Suppressor macrophage treated with lipopolysaccharide for 4 hours (primary cell): ENCODE measurements around the gene ADCY2.

ENCODE experiments used
- DNase-seq: peaks from one replicate; pipeline ENCODE4 v3.0.0-alpha.2; 2020

The ADCY2 gene

GRCh38 chr5:7609726-7610125 lies 213.8 kb downstream of the ADCY2 start:
- DNase-seq: no peak

- no peak for DNase-seq
Observed at GRCh38 chr5:7610531-7611177, 214.7 kb downstream of the ADCY2 start.

- DNase-seq: no peak
Observed at GRCh38 chr5:7611518-7611917, 215.6 kb downstream of the ADCY2 start.

DNA sequence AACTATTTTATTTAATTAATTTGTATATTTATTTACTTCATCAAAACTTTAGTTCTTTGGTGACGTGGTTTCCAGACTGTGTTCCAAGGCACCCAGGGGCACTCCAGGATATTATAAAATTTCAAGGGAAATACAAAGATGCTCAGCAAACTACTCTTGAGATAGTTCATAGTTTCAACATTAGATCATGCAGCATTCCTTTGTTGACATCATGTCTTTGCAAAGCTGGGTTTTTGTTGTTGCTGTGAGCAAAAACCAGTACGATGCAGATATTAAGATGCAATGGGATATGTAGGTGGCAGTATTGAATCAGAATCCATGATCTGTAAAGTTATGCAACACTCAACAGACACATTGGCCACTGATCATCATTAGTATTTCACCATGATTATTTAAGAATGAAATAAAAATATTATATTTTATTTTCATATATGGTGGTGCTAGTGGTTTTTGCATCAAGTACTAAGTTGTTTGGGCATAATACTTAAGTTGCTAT lies 219.7 kb downstream of the ADCY2 start:
- DNase-seq: no peak

DNA sequence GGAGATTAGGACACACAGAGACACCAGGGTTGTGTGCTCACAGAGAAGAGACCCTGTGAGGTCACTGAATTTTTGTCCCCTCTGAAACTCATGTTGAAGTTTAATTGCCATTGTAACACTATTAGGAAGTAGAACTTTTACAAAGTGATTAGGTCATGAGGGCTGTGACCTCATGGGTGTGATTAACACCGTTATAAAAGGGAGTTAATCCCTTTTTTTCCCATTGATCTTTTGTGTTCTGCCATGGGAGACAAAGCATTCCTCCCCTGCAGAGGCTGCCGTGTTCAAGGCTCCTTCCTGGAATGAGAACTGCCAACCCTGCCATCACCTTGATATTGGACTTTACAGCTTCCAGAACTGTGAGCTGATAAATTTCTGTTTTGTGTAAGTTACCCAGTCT lies 221.0 kb downstream of the ADCY2 start:
- no peak for DNase-seq

DNA sequence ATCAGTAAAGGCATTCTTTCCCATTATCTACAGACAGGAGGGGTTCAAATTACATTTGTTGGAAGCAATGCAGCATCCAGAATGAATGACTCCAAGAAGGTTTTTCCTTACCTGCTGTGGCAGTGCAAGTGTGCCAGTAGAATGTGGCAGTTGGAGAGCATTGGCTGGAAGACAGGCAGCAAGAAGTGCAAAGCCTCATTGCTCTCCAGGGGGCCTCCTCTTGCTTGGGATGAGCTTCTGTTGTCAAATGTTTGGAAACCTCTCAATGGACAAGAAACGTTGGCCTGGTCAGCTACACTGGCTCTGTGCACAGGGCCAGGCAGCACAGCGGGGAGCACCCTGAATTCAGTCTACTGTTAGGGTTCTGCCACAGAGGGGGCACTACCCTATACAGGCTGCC lies 226.6 kb downstream of the ADCY2 start:
- DNase-seq: no peak

DNA sequence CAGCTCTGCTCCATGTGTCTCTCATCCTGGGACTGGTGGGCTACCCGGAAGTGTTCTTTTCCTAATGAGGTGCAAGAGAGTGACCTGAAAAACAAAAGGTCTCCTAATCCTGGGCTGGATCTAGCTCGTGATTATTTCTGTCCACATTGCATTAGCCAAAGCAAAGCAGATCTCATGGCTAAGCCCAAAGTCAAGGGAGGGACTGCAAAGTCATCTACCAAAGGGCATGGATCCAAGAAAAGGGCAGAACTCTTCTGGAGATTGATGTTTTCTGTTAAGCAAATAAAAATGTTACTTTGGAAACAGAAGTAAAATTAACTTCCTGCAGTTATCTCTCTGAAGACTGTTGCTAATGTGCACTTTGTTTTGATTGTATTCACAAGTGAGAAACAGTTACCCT lies 229.8 kb downstream of the ADCY2 start:
- no peak for DNase-seq

DNA sequence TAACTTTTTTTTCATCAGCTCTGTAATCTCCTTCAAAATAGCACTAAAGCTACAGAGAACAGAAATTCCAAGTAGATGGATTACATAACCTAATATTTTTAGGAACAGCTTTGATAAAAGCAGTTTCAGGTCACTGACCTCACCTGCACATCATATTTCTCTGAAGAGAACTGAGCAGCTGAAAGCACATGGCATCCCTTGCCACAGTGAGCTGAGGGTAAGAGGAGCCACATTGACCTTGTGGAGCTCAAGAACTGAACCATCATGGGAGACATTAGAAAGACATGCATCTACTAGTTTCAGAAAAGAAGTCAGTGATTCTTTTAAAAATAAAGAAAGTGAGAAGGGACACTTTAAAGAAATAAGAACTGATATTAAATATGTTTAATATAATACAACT lies 232.3 kb downstream of the ADCY2 start:
- no peak for DNase-seq

GRCh38 chr5:7628820-7629219 lies 232.9 kb downstream of the ADCY2 start:
- no peak for DNase-seq

GRCh38 chr5:7629561-7629960 lies 233.6 kb downstream of the ADCY2 start:
- no peak for DNase-seq

DNA sequence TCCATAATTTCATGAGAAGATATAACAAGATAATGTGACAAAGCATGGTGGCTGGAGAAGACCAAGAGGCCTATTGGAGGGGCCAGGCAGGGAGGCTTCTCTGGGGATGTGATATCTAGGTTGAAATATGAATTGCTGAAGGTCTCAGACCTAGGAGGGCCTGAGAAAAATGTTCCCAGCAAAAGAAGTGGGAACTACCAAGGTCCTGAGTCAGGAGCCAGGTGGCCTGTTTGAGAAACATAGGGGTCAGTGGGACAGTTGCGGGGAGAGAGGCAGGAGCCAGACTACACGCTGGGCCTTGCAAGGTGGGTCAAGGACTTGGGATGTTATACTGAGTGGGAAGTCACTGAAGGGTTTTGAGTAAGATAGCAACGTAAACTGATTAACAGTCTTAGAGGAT lies 238.9 kb downstream of the ADCY2 start:
- no peak for DNase-seq

- DNase-seq: no peak
Observed at GRCh38 chr5:7638456-7638855, 242.5 kb downstream of the ADCY2 start.

DNA sequence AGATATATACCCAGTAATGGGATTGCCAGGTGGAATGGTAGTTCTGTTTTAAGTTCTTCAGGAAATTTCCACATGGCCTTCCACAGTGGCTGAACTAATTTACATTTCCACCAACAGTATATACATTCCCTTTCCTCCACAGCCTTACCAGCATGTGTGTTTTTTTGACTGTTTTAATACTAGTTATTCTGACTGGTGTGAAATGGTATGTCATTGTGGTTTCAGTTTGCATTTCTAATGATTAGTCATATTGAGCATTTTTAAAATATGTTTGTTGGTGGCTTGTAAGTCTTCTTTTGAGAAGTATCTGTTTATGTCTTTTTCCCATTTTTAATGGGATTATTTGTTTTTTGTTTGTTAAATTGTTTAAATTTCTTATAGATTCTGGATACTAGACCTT lies 246.1 kb downstream of the ADCY2 start:
- DNase-seq: no peak

- DNase-seq: no peak
Observed at GRCh38 chr5:7644723-7645122, 248.8 kb downstream of the ADCY2 start.

- no peak for DNase-seq
Observed at GRCh38 chr5:7650755-7651154, 254.8 kb downstream of the ADCY2 start.

DNA sequence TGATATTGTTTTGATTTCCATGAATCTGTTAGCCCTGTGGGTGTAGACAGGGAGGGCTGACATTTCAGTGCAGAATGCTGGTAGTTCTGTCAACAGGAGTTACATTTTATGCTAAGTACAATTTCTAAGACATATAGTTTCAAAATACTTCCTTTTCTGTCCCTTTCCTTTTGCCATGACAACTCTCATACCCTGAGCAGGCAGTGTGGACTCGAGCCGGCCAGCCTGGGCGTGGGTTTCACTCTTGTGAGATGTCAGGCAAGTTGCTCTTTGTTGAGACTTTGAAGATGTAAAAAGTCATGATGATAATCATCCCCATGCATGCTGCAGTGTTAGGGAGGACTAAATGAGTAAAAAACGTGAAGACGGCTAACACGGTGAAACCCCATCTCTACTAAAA lies 257.1 kb downstream of the ADCY2 start:
- DNase-seq: no peak

- DNase-seq: no peak
Observed at GRCh38 chr5:7657153-7657552, 261.2 kb downstream of the ADCY2 start.

DNA sequence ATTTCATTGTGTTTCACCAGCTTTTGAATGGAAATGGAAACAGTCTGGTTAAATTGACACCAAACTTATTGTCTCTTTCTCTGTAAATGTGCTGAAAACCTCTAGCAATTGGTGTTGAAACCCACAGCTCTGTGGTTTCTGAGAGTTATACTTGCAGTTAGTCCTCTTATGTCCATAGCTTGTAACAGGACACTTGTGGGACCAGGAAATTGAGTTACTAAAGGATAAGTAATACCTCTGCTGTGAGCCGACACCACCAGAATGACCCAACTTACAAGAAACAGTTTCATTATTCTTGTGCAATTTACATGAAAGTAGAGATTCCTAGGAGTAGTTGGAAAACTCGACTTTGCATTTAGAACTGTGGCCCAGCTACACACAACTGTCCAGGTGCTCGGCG lies 263.5 kb downstream of the ADCY2 start:
- DNase-seq: no peak

DNA sequence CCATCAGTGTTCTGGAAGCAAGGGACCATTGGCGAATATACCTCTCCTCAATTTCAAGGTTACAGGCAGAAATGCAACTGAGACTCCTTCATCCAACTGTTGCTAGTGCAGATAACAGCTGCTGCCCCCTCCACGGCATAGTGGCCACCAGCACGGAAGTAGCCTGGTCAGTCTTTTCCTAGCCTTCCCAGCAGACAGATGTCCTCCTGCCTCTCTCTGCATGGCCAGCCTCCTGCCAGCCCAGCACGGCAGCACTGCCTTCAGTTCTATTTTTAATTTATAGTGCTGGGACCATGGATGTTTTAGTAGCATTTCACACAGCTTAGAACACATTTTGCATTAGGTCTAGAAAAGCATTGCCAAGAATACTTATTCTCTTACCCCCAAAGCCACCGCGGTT lies 266.4 kb downstream of the ADCY2 start:
- DNase-seq: no peak

DNA sequence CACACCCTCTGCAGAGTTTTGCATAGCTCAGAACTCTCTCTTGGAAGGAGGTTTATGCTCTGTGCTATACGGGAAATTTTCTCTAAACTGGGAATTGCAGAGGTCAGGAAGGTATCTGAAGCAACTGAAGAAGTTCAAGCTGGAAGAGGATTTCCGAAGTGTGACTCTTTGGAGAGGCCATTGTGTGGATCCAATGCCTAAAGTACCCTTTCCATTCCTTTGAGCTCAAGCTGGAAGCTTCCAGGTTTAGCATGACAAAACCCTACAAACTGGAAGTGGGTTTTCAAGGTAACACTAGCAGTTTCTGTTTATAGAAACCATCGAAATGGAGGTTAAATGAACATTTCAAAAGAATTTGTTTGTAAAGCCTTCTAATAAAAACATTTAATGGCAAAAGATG lies 267.9 kb downstream of the ADCY2 start:
- DNase-seq: no peak

DNA sequence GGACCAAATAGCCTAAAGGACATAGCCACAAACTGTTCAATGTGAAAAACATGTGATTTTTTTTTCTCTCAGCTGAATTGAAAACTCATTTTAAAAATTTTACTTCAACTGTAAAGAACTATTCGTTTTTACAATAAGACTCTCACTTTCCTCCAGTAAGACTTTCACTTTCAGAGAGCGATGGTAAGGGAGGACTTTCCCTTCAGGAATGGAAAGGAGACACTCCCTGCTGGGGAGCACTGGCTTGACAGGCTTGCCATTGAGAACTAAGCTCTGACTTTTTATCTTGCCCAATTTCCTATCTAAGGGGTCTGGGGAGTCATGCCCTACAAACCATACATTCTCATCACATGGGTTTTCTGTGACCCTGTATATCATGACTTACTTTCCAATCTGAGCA lies 268.3 kb downstream of the ADCY2 start:
- no peak for DNase-seq

GRCh38 chr5:7667216-7667767 lies 271.4 kb downstream of the ADCY2 start:
- DNase-seq: no peak

GRCh38 chr5:7668161-7668560 lies 272.2 kb downstream of the ADCY2 start:
- DNase-seq: no peak

GRCh38 chr5:7668627-7669026 lies 272.7 kb downstream of the ADCY2 start:
- no peak for DNase-seq

DNA sequence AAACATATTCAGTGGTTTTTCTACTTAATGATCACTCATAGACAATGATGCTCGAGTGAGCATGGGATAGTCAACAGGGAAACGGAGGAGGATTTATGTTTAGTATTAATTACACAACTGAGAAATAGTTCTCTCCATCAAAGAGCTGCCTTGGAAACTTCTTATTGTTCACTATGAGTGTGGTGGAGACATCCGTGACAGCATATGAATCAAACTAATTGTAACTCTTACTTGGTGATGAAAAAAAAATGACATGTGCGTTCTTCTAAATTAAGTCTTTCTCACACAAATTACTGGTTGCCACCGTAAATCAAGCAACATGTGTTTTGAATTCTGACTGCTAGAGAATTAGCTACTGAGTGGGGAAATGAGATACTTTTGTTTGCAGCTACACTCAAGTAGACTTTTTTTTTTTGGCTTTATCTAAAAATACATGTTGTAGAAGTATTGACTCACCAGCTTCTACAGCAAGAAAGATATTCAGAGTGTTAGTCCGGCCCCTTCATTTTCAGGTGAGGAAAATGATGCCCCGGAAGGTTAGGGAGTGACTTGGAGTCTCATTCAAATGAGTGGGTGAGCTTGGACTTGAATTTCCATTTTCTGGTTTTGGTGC lies 275.5 kb downstream of the ADCY2 start:
- DNase-seq: no peak
